HG03097 (cell line): ENCODE data around the gene UBE2QL1.

Experiments used
- ATAC-seq: cut with Tn5 transposase; IDR thresholded peaks from one replicate; pipeline ENCODE4 v1.9.1; 2021; ENCODE audit not compliant: unreplicated experiment, low FRiP score

The UBE2QL1 gene

DNA sequence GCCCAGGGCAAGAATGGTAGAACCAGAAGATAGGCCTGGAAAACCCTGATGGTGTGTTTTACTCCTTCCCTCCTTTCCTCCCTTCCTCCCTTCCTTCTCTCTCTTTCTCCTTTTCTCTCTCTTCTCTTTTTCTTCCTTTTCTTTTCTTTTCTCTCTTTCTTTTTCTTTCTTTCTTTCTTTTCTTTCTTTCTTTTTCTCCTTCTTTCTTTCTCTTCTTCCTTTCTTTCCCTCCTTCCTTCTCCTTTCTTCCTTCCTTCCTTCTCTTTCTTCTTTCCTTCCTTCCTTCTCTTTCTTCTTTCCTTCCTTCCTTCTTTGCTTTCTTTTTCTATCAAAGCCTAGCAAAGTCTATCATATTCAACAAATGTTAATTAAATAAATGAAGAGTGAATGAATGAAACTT lies 24.0 kb upstream of the UBE2QL1 start:
- no peak for ATAC-seq

DNA sequence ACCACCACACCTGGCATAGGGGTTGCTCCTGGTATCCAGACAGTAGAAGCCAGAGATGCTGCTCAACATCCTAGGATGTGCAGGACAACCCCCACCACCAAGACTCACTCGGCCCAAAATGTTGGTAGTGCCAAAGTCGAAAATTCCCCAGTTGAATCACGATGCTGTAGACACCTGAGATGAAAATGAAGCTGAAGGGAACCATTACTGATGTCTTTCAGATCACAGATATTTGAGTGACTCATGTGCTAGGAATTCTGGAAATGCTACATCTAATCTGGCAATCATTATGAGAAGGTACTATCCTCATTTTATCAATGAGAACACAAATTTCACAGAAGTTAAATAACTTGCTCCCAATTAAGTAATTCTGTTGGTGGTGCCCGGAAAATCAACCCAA lies 21.0 kb upstream of the UBE2QL1 start:
- no peak for ATAC-seq

DNA sequence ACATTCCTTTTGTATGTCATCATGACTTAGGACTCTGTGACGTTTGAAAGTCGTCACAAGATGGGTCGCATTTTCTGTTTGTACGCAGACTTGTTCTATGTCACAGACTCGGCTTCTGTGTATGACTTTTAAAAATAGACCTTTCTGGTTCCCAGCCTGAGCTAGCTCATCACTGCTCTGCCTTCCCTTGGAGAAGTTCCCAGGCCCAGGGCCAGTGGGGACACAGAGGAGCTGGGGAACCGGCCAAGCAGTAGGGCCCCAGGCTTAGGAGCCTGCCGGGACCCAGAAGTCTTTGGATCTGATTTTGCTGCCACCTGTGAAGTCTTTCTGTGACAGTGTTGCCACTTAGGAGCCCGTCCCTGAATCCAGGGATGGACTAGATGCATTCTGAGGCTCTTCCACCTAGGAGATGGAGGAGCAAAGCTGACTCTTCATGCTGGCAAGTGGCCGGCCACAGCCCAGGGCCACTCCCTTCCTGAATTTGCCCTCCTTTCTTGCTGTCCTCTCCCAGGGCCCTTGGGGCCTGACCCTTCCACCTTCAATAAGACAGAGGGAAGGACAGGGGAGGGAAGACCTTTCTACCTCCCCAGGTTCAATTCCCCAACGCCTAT lies 18.1 kb upstream of the UBE2QL1 start:
- no peak for ATAC-seq

DNA sequence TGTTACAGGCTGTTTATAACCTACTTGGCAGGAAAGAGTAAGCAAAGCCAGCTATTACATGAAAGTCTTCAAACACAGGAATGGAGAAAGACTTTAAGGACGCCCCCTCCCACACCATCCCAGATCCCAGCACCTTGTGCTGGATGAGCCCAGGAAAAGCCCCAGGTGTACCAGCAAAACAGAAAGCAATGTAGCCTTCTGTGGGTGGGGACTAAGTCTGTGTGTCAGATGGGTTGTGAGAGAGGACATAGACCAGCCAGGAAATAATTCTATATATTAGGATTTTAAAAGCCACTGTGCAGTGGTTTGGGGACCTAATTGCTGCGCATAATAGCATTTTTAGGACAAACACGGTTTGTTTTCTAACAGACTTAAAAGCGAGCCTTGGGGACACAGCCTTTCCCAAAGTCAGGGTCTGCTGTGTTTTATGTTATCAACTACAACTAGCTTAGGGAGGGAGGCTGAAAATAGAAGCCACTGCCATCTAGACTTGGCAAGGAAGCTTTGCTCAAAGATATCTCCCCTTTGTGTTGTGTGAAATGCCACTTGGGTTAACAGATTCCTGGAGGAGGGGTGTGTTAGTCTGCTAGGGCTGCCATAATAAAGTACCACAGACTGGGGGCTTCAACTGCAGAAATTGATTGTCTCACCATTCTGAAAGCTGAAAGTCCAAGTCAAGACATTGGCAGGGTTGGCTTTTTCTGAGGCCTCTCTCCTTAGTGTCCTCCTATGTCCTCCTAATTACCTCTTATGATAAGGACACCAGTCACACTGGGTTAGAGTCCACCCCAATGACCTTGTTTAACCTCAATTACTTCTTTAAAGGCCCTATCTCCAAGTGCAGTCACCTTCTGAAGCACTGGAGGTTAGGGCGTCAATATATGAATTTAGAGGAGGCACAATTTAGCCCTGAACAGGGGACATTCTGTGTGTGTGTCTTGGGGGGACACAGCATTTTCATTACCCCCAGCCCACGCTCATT lies 17.2 kb upstream of the UBE2QL1 start:
- ATAC-seq = no peak

DNA sequence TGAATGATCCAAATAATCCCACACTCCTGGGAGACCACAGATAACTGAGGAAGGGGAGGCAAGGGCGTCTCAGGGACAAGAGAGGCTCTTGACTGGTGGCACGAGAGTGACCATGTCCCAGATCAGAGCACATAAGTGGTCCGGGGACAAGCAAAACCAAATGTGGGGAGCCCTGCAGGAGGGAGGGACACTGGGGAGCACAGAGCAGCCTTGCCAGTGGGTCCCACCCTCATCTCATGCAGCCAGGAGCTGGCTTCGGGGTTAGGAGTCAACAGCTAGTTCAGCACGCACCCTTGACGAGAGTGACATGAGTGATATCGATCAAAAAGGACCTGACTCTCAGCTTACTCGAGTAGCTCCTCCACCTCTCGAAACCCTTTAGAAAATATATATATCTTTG lies 16.5 kb upstream of the UBE2QL1 start:
- ATAC-seq = no peak

DNA sequence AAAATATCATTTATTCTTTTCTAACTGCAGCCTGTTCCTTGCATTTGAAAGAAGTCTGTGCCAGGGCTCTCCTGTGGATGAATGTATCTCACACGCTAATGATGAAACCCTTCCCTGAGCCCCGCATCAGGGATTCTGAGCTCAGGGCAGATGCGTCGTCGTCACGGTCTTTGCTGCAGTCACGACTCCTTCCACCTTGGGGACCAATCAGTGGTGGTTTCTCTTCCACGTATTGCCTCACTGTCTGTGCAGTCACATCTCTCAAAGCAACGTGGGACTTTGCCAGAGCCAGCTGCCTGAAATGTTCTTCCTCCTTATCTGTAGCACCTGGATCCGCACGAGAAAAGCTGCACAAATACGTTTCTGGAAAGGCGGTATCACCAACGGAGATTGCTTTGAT lies 13.9 kb upstream of the UBE2QL1 start:
- ATAC-seq = no peak

DNA sequence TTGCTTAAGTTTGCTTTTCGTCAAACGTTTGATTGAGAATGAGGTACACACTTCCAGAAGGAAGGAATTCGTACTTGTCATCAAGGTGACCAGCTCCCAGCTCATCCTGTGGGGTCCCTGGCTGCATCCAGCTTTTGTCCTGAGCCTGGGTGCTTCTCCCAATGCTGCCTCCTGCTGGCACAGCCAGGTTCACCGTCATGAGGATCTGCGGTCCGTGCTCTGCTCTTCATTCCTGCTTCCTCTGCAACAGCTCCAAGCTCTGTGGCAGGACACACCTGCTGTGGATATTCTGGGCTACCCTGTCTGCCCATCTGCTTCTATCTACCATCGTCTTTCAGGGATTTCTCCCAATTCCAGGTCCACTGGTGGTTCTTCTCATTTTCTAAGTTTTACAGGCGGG lies 13.3 kb upstream of the UBE2QL1 start:
- ATAC-seq = no peak

DNA sequence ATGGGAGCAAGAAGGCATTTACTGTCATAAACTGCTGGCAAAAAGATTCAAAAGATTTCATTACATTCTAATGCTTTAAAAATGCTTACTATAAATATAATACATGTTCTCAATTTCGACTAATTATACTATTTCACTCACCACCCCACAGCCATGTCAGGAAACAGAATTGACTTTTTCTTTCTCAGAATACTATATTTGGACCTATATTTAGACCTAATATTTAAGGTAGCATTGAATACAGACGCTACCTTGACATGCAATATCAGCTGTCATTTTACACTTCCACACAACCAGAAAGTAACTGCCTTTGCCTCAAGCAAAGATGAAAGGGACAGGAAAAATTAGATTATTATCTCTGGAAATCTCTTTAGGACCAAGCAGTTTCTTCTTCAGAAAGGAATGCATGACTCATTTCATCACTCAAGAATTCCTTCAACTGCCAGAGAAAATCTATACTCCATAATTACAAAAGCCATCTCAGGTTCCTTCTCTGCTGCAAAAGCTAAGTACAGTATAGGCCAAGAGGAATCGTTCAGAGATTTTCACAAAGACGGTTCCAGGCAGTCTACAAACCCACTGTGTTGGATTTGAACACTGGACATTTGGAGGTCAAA lies 11.8 kb upstream of the UBE2QL1 start:
- no peak for ATAC-seq

DNA sequence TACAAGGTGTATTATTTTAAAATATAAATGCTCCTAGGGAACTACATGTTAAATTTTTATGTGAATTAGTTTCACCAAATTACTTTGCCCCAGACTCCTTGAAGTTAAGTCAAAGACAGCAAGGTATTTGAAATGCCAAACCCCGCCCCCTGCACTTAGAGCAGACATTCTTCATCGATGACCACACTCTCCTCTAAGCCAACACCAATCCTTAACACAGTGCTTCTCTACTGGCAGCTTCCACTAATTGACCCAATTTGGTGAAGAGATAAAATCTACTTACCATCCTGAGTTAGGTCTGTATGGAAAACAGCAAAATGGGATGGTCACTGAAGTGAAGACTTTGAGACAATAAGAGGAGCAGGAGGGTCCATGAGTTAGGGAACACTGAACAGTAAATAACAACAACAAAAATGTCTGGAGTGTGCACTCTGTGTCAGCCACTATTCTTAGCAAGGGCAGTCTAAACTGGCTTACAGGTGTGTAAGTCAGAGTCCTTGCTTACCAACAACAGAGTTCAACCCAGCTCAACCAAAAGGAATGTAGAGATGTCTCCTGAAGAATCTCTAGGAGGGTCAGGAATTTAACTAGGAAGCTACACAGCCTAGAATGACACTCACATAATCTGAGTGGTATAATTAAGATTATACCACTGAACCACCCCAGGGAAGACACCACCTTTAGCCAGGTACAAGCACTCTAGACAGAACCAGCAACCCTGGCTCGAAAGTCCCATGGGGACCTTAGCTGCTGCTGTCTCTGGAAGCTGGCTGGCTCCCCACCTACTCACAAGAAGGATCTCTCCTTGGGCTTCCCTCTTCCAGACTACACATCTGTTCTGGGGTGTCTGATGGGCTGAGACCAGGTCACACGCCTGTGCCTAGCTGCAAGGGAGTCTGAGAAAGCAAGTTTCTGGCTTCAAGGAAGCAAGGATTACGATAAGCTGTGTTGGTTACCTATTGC lies 8.8 kb upstream of the UBE2QL1 start:
- ATAC-seq = no peak

DNA sequence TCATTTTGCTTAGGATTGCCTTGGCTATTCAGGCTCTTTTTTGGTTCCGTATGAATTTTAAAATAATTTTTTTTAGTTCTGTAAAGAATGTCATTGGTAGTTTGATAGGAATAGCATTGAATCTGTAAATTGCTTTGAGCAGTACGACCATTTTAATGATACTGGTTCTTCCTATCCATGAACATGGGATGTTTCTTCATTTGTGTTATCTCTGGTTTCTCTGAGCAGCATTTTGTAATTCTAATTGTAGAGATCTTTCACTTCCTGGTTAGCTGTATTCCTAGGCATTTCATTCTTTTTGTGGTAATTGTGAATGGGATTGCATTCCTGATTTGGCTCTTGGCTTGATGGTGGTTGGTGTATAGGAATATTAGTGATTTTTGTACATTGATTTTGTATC lies 6.3 kb upstream of the UBE2QL1 start:
- no peak for ATAC-seq

DNA sequence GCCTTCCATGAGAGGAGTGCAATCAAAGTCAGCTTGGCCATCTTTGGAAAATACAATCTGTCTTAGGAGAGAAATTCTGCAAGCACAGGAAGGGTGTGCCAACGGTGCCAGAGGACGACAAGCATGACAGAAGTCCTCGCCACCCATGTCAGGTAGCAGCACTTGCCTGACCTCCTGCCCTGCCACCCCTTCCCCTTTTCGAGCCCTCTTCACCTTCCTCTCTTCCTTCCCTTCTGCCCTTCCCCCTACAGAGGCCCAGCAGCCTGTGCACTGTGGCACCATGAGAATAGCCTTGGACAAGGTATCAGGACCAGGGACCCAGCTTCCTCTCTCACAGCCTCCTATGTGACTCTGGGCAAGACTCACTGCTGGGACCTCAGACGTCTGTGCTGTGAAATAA lies 5.3 kb upstream of the UBE2QL1 start:
- no peak for ATAC-seq

DNA sequence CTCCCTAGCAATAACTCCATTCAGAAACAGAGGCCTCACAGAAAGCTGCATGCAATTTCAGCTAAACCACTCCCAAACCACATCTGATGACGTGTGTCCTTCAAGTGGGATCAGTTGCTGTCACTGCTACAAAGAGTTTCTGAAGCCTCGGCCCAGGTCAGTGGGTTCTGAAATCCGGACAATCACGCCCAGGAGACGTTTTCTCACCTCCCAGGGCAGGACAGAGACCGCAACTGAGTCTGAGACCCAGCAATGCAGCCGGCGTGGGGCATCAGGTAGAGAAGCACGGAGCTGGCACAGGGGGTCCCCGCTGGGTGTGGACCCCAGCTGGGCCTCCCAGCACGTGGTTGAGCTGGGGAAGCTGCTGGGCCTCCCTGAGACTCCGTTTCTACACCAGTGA lies 2.6 kb upstream of the UBE2QL1 start:
- no peak for ATAC-seq

DNA sequence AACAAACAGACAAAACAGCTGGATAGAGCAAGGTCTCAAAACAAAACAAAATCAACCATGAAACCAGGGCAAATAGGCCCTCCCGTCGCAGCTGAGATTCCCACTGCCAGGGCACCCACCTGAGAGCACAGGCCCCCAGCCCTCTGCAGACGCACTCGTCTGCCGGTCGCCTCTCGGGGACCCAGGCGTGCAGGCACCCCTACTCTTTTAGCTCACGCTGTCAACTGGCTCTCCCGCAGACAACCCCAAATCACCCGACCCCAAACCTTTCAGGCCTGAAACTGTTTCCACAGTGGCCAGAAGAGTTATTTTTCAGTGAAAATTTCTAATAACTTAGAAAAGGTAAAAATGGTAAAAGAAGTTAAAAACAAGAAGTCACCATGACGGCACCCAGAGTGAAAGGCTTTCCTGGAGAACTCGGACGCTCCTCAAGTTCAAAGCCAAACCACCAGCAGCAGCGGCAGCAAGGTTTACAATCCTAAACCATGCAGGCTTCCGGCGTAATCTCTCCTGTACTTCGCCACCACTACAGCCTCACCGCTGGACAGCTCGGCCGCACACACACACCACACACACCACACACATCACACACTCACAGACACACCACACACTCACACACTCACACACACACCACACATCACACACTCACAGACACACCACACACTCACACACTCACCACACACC lies 1.9 kb upstream of the UBE2QL1 start:
- no peak for ATAC-seq

DNA sequence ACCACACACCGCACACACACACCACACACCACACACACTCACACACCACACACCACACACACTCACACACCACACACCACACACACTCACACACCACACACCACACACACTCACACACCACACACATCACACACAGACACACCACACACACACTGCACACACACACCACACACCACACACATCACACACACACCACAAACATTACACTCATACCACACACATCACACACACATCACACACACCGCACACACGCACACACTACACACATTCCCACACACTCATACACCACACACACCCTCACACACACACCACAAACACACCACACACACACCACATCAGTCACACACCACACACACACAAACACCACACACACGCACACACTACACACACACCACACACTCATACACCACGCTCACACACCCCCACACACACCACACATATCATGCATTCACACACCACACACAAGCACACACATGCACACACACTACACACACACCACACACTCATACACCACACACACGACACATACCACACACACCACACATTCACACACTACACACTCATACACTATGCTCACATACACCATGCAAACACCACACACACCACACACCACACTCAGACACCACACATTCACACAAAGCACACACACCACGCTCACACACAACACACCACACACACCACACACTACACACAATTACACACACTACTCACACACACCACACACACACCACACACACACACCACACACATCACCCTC lies 1.1 kb upstream of the UBE2QL1 start:
- no peak for ATAC-seq

DNA sequence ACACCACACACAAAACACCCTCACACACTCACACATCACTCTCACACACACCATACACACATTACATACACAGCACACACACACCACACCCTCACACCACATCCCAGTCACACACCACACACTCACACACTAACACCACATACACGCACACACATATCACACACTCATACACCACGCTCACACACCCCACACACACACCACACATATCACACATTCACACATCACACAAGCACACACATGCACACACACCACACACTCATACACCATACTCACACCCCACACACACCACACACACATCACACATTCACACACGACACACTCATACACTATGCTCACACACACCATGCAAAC lies 543 bp upstream of the UBE2QL1 start:
- no peak for ATAC-seq

DNA sequence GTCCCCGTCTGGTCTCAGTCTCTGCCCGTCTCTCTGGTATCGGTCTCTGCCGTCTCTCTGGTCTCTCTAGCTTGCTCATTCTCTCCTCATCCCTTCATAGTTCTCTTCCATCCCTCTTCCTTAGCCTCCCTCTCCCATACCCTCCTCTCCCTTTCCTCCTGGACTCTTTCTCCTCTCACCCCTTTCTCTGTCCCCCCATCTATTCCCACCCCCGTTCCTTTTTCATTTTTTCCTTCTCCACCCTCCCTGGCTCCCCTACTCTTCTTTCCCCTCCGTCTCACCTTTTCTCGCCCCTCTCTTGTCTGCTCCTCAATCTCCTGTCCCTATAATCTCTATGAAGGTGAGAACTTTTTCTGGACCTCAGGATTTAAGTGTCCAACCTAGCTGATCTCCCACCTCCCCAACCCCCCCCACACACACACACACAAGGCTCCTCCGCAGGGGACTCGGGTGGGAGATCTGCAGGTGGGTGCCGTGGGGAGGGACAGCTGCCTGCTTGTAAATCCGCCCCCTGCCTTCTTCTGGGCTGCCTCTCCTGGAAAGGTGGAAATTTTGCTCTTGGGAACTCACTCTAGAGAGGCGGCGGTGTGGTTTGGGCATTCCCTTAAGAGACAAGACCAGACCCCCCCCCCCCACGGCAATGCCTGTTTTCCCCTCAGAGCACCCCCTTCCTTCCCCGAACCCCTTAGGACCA lies 953 bp downstream of the UBE2QL1 start:
- ATAC-seq = no peak

DNA sequence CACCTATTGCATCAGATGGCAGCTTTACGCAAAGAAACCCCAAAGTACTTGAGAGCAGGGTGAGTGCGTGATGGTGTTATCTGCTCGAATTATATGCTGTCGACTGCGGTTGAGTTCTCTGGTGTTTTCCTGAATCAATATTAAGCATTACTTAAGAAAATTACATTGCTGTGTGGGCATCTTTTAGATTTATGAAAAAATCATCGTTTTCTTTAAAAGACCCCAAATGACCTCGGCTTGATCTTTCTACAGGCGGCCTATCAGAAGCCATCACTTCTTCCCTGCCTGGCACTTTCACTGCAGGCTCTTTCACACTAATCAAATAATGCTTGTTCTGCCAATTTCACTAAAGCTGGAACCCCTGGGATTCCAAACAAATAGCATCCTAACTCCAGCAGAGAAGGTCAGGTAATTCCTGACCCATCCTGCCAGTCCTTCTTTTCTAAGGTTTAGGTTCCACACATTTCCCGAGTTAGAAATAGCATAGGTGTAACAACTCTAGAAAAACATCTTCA lies 1.7 kb downstream of the UBE2QL1 start:
- no peak for ATAC-seq

DNA sequence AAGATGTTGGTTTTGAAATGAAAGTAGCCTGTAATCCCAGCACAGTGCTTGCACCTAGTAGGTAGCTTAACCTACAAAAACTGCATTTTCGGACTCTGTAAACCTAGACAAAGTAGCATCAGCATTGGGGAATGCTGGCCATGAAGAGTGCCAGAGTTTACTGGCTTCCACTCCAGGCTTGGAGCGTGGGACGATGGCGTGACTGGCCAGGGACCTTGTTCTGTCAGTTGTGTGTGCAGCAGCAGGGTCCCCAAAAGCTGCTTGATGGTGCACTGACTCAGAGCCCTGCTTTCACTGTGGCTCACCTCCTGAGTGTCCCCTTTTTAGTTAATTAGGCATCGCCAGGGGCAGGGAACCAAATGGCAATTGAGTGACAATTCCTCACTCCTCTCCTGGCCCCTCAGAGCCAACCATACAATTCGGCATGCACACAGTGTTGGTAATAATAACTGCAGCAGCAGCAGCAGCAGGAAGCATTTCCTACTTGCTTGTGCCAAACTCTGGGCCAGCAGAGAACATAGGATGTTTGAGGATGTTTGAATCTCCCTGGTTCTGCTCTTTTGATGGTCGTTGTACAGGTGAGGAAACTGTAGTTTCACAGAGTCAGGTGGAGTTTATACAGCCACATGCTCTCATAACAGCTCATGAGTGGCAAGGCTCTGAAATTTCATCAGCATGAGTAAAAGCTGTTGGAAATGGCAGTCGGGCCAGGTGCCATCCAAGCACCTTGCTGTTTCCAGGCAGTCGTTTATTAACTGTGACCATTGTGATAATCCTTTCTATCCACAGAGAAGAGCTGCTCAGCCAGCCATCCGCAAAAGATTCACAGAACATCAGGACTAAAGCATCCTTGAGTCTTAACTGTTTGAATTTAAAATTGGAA lies 4.2 kb downstream of the UBE2QL1 start:
- no peak for ATAC-seq
